Measurements from ENCODE around the gene HOXA5.

The HOXA5 gene

DNA sequence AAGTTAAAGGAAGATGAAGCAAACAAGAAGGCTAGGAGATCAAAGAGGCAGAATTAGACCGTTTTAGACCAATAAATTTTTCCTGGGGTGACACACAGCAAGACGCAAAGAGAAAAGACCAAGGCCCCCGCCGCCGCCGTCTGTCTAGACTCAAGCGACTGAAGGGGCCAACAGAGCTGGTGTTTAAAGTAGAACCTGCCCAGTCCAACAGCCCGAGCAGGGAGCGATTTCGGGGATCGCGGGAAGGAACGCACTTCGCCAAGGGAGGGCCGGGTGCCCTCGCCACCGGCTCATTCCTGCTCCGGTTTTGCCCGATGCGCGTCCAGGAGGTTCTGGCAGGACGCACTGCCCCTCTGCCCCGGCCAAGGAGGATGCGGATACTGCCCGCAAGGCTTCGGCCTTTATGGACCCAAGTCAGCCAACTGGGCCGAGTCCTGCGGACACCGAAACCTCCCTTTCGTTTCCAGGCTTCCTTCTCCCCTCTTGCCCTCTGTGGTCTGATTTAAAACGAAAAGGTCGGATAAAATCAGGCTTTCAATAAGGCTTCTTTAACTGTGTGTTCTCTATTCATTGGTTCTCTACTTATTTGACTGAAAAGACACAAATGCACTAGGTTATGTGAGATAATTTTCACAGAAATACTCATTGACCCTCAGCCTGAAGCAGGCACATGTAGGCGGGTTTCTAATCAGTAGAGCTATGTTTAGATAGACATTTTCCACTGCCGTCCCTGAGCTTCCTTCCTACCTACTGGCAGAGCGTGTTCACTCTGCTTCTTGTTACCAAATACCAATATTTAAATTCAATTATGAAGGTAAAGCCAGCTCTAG lies 15.2 kb upstream of the HOXA5 start:
- no peak for DNase-seq

DNA sequence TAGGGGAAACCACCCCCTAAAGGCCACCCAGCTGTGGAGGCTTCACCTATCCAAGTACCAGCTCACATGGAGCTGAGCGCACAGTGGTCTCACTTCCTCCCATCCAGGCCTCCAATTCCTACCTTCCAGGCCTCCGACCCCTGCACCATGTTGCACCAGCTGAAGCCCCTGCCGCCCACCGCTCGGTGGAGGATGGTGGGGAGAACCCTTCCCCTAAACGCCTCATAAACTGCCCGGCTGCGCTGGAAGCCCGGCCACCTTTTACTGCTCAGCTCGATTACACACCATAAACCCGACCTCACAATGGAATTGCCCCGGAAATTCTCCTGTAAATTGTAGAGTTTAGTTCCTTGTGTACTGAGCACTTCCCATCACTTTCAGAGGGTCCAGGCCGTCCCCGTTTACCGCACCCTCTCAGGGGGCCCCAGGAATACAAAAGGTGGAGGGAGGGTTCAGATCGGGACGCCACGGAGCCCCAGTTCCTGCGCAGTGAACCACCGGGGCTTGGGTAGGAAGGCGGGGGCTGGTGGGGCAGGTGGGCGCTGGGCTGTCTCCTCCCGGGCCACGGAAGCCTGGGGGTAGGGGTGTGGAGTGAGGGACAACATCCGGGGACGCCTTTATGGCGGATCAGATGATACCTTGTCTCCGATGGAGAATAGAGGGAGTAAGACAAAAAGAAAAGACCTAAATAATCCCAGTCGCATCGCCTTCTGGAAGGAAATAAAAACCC lies 14.4 kb upstream of the HOXA5 start:
- no peak for DNase-seq

DNA sequence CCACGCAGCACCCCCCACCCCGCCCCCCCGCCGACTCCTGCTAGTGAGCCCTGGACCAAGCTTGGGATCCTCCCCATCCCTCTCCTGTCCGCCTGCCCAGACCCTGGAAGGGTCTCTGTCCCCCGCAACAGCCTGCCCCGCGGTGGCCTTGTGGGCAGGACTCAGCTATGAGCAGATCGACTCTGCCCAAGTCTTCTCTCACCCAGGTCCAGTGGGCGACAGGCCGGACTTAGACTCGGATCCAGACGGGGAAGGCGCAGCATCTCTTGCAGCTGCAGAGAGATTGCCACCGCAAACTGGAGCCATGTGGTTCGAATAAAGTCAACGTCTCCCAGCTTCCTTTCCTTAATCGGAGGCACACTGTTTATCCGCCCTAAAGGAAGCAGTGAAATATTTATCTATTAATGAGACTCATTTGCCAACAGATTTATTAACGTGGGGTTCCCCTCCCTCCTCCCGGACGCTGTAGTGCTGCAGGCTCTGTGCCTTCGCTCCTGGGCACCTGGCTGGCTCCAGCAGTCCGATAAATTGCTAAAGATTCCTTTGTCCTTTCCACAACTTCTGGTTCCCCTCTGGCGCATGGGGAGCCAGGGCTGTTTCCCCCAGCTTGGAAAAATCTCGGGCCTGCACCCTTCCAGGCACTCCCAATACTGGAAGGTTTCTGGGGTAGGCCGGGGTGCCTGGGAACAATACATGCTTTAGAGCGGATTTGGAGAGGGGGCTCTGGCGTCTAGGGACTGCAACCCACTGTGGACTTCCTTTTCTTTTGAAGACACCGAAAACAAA lies 13.6 kb upstream of the HOXA5 start:
- no peak for DNase-seq

DNA sequence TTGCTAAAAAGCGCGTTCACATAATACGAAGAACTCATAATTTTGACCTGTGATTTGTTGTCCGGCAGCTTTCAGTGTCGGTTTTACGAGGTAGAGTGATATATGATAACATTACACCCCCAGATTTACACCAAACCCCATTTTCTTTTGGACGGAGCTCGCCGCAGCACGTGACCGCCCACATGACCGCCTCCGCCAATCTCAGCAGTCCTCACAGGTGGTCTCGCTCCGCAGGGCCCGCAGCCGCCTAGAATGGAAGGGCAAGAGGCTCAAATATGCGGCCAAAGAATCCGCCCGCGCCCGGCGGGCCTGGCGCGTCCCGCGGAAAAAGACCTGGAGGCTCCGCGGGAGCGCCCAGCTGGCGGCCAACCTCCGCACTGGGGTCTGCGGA lies 13.0 kb upstream of the HOXA5 start, which contains the start of gene HOXA7:
HOXA7 (minus strand) TSS at position 168 of the 391 bp plus-strand sequence; CDS start at position 38, 130 bp downstream.
- peak; percentile 83 for DNase-seq

DNA sequence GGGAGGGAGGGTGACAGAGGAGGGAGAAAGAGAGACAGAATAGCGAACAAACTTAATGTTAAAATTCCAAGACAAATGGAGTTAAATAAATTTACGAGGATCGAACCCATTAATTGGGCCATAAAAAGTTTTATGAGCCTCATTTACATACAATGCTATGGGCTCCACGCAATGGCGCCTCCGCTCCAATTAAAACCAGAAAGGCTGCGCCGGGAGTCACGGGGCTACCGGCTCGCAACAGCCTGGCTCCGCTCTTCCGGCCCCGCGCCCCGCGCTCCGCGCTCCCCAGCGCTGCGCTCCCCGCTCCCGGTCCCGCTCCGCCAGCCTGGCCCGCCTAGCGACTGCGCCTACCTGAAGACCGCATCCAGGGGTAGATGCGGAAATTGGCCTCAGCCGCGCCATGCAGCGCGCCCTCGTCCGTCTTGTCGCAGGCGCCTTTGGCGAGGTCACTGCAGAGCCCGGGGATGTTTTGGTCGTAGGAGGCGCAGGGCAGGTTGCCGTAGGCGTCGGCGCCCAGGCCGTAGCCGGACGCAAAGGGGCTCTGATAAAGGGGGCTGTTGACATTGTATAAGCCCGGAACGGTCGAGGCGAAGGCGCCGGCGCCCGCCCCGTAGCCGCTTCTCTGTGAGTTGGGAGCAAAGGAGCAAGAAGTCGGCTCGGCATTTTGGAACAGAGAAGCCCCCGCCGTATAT lies 12.5 kb upstream of the HOXA5 start:
- peak; percentile 44 for DNase-seq

DNA sequence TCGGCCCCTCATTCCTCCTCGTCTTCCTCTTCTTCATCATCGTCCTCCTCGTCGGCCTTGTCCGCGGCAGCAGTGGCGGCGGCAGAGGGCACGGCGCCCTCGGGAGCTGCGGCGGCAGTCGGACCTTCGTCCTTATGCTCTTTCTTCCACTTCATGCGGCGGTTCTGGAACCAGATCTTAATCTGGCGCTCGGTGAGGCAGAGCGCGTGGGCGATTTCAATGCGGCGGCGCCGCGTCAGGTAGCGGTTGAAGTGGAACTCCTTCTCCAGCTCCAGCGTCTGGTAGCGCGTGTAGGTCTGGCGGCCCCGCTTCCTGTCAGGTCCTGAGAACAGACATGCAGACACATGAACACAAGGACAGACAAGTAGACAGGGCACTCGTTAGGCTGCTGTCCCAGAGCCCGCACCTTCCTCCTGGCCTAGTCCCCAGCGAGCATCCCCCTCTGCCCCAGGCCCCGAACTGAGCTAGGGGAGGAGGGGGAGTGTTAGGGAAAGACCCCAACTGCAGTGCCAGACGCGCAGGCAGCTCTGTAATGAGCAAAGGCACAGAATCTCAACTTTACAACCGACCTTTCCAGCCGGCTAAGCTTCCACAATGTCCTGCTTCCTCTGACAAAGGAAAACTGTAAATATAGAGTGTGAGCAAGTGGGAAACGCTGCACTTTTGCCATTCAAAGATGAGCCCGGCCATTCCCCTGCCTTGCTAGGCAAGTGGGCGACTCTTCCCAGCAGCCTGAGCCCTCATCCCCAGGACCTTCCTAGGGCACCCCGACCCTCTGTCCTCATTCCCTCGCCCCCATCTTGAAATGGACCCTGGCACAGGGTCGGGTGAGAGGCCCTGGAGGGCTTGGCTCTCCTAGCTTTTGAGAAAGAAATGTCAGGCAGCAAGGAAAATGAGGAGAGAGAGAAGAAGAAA lies 11.7 kb upstream of the HOXA5 start:
- no peak for DNase-seq

DNA sequence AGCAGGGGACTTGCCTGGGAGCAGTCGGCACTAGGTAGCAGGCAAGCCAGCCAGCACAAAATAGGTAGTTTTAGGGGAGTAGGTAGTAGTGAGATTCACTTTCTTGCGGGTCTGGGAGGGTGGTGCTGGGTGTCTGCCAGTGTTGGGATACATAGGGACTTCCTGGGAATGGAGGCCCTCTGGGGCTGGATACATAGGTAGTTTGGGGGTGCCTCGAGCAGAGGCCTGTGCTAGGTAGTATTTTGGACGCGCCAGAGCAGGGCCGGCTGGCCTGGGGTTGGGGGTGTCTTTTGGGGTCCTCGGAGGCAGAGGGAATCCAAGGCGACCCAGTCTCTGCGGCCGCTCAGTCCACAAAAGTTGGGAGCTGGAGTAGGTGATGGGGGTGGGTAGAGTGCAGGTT lies 10.9 kb upstream of the HOXA5 start:
- DNase-seq = no peak

DNA sequence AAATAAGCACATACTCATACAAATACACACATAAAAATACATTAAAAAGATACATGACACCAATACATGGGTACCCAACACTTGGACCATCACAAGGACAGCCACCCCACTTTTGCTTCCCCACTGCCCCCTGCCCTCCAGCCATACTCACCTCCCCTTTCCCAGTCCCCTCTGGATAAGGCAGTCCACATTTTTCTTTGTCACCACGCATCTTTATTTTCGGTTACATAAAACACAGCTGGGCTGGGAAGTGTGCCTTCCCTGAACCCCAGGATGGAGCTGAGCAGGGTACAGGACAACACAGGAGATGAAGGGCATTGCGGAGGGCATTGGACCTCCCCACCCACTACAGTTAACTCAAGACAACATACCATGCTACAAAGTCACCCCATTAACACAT lies 10.0 kb upstream of the HOXA5 start:
- no peak for DNase-seq

DNA sequence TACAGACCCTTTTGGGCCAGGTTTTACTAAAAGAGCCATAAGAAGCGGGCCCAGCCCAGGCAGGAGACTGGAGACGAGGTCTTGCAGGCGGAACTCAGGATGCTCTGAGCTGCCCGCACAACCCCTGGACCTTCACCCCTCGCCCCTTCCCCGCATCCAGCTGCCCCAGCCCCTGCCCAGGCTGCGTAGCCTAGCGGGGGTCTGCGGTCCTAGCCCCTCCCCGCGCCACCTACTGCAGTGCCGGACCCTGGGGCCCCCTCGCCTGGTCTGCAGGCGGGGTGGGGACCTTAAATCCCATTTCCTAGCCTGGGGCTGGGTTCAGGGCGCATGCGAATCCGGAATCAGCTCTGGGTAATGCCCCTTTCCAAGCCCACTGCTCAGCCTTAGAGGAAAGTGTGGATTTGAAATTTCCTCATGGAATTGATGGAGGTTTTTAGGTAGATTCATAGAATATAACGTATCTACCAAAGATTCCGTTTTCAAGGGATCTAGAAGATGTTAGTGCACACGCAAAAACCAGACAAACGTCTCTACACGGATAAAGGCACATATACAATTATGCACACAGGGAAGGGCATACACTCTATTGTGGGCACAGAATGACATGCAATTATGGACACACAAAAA lies 9.4 kb upstream of the HOXA5 start:
- no peak for DNase-seq

DNA sequence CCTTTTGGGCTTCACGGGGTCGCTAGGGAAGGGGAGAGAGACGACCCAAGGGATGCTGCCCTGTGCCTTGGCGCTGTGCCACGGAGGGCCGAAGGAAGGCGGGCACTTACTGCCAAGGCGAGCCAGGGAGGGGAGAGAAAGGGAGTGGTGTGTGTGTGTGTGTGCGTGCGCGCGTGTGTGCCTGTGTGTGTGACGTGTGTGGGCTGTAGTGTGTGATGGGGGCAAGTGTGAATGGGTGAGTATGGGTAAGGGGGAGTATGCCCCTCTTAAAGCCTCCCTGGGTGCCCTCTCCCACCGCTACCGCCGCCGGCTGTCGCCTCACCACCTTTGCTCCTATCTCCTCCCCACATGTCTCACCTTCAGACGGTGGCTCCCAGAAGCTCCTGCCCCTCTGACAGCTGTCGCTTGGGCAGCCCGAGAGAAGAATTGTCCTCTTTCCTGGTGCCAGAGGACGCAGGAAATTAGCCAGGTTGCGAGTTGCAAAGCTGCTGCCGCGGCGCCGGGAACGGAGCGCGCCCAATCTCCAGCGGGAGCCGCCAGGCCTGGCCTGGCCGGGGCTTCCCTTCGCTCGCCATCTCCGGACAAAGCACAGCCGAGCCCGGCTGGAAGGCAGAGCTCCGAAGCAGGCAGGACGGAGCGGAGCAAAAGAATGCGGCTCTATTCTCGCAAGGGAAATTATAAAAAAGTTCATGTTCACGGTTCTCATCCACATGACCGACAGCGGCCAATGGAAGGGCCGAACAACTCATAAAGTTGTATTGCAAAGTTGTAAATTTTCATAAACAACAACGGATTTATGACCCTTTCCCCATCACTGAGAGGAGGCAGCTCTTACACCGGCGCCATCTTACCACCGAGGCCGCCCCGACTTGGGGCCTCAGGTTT lies 8.7 kb upstream of the HOXA5 start, which contains the start of gene HOXA3:
HOXA3 (minus strand) TSS at position 653 of the 885 bp plus-strand sequence. CDS start 41,943 bp downstream, outside the sequence.
- no peak for DNase-seq

DNA sequence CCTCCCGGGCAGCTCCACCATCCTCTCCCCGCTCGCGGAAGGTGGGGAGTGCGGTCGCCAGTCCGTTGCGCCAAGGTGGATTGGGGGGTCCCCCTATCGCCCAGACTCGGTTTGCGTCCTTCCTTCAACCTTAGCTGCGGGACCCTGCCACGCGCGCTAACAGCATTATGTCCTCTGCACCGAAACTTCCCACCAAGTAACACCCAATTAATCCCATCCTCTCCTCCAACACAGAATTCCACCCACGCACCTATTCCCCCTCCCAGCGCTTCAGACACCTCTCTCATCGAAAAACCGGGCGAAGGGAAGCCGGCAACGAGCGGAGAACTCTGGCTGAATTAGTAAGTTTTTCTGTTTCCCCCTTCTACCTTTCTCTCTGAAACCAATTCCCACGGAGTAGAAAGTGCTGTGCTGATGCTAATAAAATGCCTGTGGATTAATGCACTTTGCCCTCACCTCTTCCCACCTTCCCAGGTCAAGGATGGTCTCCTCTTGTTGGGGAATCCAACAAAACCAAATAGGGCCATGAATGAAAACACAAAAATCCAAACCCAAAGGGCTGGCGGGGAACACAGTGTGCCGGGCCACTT lies 8.0 kb upstream of the HOXA5 start:
- DNase-seq = peak; percentile 16

DNA sequence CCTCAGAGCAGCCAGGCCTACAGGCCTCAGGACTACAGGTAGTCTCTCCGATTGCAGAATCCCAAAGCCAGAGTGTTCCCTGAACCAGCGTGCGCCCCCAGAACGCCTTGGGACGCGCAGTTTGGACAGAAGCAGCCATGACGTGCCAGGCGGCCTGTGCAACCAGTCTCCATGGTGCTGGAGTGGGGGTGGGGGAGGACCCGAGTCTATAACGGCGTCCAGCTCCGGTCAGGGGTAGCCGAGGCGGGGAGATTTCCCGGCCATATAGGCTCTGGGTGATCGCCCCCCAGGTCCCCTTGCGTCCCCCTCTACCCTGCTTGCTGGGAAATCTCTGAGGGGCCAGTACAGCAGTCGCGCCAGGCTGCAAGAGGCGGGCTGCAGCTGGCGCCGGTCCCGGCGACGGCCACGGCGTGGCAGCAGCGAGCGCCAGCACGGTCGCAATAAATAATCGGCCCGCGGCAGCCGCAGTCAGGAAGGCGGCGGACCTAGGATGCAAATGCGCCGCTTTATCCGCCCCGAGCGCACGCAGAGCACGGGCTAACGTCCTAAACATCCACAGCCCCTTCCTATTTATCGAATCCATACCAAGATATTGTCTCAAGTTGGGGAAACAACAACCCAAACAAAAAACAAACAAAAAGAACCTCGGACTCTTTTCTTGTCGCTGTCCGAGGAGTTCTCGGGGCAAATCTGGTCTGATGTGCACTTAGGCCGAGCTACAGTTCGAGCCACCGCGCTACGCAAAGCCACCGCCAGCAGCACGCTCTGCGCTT lies 7.3 kb upstream of the HOXA5 start:
- DNase-seq = peak; percentile 55

DNA sequence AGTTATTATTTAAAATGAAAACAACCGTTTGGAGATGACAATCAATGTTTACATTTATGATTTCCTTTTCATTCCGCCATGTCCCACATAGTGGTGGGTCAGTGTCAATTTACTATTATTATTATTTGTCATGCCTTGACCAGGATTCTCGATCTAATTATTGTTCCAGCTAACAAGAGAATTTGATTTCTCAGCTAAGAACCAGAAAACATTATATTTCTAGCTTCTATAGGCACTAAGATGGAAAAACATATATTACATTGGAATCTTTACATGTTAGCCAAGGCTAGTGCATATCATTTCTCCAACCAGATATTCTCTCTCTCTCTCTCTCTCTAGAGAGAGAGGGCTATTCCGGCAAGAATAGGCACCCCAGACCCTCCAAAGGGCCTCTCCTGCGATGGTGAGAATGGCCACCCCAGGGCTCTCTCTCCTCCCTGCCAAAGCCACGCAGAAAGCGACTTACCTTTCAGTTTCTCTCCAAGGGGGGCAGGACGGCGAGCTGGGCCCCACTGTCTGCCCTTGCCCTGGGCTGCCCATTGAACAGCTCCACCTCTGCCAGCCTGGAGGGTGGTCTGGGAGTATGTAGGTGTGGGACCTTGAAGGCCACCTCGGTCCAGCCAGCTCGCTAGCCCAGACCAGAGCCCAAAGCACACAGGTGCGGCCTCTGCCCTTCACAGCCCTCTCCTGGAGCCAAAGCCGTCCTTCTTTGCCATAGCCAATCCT lies 6.5 kb upstream of the HOXA5 start:
- no peak for DNase-seq

DNA sequence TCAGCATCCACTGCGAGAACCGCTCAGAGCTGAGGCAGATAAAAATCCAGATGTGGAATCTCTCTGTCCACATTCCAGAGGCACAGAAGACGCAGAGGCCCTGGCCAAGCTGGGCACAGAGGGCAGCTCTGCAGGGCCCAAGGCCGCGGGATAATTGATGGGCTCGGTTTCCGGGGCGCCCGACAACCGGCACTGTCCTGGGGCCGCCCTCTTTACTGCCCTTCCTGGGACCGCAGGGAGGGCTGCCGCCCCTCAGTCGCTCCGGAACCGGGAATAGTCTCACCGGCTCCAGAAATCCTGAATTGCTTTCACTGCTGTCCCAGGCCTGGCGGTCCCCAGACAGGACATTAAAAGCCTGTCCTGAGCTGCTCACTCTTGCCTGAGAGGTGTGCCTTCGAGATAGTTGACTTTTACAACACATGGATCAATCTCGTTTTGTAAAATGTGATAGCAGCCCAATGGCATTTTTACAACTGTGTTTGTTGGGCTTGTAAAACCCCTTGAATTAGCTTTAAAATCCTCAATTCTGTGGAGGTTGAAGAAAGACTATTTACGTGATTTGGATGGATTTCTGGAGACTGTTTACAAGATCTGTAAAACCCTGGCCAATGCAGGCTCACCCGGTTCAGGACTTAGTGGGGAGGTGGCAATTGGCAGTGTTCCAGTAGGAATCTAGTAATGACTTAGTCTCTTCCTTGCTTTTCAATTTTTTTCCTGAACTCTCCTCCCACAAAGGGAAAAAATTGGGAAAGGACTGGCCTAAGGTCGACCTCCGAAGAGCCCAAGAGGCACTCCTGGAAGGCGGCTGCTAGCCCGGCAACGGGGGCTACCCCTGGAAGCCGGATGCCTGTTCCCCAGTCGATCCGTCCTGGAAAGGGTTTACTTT lies 5.5 kb upstream of the HOXA5 start:
- DNase-seq = no peak

DNA sequence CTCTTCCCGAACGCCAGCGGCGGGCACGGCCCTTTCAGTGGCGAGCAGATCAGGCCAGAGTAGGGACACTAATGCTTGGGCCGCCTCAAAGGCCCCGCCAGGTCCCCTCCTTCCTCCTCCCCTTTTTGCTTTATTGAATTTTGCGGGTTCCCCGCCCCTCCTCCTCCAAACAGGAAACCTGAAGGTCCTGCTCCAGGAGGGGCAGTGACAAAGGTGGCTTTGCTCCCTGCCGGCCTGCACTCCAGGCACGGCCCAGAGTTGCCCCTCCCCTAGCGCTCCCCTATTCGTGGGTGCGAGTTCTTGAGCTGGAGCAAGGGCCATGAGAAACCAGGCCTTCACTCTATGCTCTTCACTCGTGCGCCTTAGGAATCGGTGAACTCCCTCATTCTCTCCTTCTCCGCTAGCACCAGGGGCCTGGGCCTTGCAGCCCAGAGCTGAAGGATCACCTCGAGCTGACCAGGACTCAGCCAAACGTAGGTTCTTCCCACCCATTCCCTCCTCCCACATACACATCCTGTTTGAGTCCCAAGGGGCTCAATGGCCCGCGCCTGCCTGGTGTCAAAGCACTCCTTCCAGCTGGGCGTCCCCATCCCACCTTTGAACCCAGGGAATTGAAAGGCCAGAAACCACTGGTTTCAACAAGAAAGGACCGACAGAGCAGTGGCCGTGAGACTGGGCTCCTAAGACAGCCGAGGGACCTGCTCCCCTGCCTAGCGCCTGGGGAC lies 4.7 kb upstream of the HOXA5 start:
- DNase-seq = no peak
